K562 treated with DMSO at 1 percent for 48 hours (cell line): ENCODE data around the gene C11orf87. TPM values are rescaled to one million over a fixed set of nuclear protein-coding genes. Genes with fewer than 3 reads are reported as not detected.

Source experiments
- total RNA-seq: library from RNA; unstranded; fragments of 300-600 nt; gene quantifications from 2 replicates; pipeline ENCODE4 v1.2.3, GENCODE V29; 2022; ENCODE audit warnings: low replicate concordance; ENCODE audit errors: extremely low read depth

Gene C11orf87
- not detected in 2 replicates for total RNA-seq

GRCh38 chr11:109421981-109422869 lies at the start of gene C11orf87:
TSS of gene C11orf87 (plus strand) at chr11:109422190. CDS start at chr11:109423634, 1,444 bp downstream.

